CD14-positive monocyte (primary cell): ENCODE results near the gene SLC25A19. TPM values are rescaled to one million over a fixed set of nuclear protein-coding genes. Genes with fewer than 3 reads are reported as not detected.

Experiments used
- DNase-seq, 3 donors: peaks; one replicate each; pipeline ENCODE4 v3.0.0-alpha.2; 2011 to 2022
- H2AFZ ChIP-seq: 2 replicates; pipeline ENCODE4 v1.6.0; 2012; ENCODE audit warnings: mild to moderate bottlenecking, low read depth, low read length, inconsistent platforms; ENCODE audit not compliant: insufficient read depth, poor library complexity, severe bottlenecking
- H3K27ac ChIP-seq, 2 donors: 1 replicate in 1 of 2; 2 replicates in 1 of 2; pipeline ENCODE4 v1.5.1; 2012 to 2013; ENCODE audit warnings: low read length in 2 of 2, control low read depth in 1 of 2, inconsistent platforms in 1 of 2, low read depth in 1 of 2, mild to moderate bottlenecking in 1 of 2
- H3K27me3 ChIP-seq, 2 donors: one replicate each; pipeline versions ENCODE4 v1.6.0 to v1.6.1; 2011 to 2013; ENCODE audit warnings: low read length in 2 of 2; ENCODE audit not compliant: control insufficient read depth in 2 of 2, insufficient read depth in 2 of 2
- H3K36me3 ChIP-seq, 2 donors: replicated peaks in 1 of 2; 1 replicate in 1 of 2; 2 replicates in 1 of 2; pipeline versions ENCODE4 v1.5.1 to v1.6.1; 2012 to 2013; ENCODE audit warnings: low read length in 2 of 2, control low read depth in 1 of 2, inconsistent platforms in 1 of 2, mild to moderate bottlenecking in 1 of 2; ENCODE audit not compliant: insufficient read depth in 2 of 2, control insufficient read depth in 1 of 2
- H3K4me1 ChIP-seq, 2 donors: 1 replicate in 1 of 2; 2 replicates in 1 of 2; pipeline versions ENCODE4 v1.5.1 to v1.6.1; 2012 to 2013; ENCODE audit warnings: low read length in 2 of 2, control low read depth in 1 of 2, inconsistent platforms in 1 of 2, mild to moderate bottlenecking in 1 of 2, moderate library complexity in 1 of 2; ENCODE audit not compliant: insufficient read depth in 2 of 2, control insufficient read depth in 1 of 2
- H3K4me2 ChIP-seq: replicated peaks from 2 replicates; pipeline ENCODE3; 2012; ENCODE audit warnings: low read length, moderate library complexity, mild to moderate bottlenecking; ENCODE audit not compliant: poor library complexity, severe bottlenecking; ENCODE audit errors: extremely low read depth
- H3K4me3 ChIP-seq, 3 experiments: fragments of 200-600 bp in 1 of 3; sonication (generic) in 1 of 3; replicated peaks in 1 of 3; 1 replicate in 2 of 3; 2 replicates in 1 of 3; pipeline ENCODE4 v1.5.1; 2011 to 2013; ENCODE audit warnings: low read length in 3 of 3, mild to moderate bottlenecking in 3 of 3, control low read depth in 2 of 3, low read depth in 2 of 3, inconsistent platforms in 1 of 3, moderate library complexity in 1 of 3
- H3K79me2 ChIP-seq: 2 replicates; pipeline ENCODE4 v1.6.0; 2012; ENCODE audit warnings: mild to moderate bottlenecking, control low read depth, inconsistent platforms, low read length, moderate library complexity; ENCODE audit not compliant: insufficient read depth
- H3K9ac ChIP-seq: 2 replicates; pipeline ENCODE4 v1.6.0; 2017; ENCODE audit warnings: low read length, mild to moderate bottlenecking; ENCODE audit not compliant: insufficient read depth, poor library complexity, severe bottlenecking
- H3K9me3 ChIP-seq, 2 donors: replicated peaks in 1 of 2; 1 replicate in 1 of 2; 2 replicates in 1 of 2; pipeline versions ENCODE4 v1.5.1 to v1.6.1; 2012 to 2013; ENCODE audit warnings: low read length in 2 of 2, control low read depth in 1 of 2; ENCODE audit not compliant: control insufficient read depth in 1 of 2, insufficient read depth in 1 of 2
- H4K20me1 ChIP-seq: 2 replicates; pipeline ENCODE4 v1.6.0; 2012; ENCODE audit warnings: mild to moderate bottlenecking, low read length, control low read depth, moderate library complexity; ENCODE audit not compliant: insufficient read depth
- H3K27ac Mint-ChIP-seq, 7 donors: one replicate each; pipeline ENCODE4 v1.8.0; 2020; ENCODE audit warnings: mild to moderate bottlenecking in 7 of 7, mixed read lengths in 7 of 7, moderate library complexity in 6 of 7, inconsistent platforms in 2 of 7
- H3K27me3 Mint-ChIP-seq, 3 donors: one replicate each; pipeline ENCODE4 v1.8.0; 2021 to 2022; ENCODE audit warnings: low read depth in 3 of 3, mild to moderate bottlenecking in 3 of 3, mixed read lengths in 3 of 3, moderate library complexity in 3 of 3, inconsistent platforms in 1 of 3
- H3K36me3 Mint-ChIP-seq, 2 donors: one replicate each; pipeline ENCODE4 v1.8.0; 2020; ENCODE audit warnings: mixed read lengths in 2 of 2, inconsistent platforms in 1 of 2, mild to moderate bottlenecking in 1 of 2
- H3K4me1 Mint-ChIP-seq: one replicate; pipeline ENCODE4 v1.8.0; 2020; ENCODE audit warnings: mild to moderate bottlenecking, mixed read lengths
- H3K4me3 Mint-ChIP-seq, 2 donors: one replicate each; pipeline ENCODE4 v1.8.0; 2020; ENCODE audit warnings: mild to moderate bottlenecking in 2 of 2, mixed read lengths in 2 of 2, moderate library complexity in 1 of 2
- H3K9me3 Mint-ChIP-seq, 7 donors: one replicate each; pipeline ENCODE4 v1.8.0; 2020 to 2022; ENCODE audit warnings: mixed read lengths in 7 of 7, mild to moderate bottlenecking in 6 of 7, moderate library complexity in 6 of 7, inconsistent platforms in 2 of 7
- WGBS: methylation state at CpG from one replicate; pipeline ENCODE4 v1.1.5; 2013; ENCODE audit warnings: missing lambda C conversion rate; ENCODE audit not compliant: insufficient coverage; 5-methylcytosine and 5-hydroxymethylcytosine counted together
- intact Hi-C, 2 donors: fragments of 100-400 bp; cut with micrococcal nuclease; formaldehyde crosslinking; loops; one replicate each; pipeline versions ENCODE4 v1.15.0 to v1.15.1; 2023
- polyA plus RNA-seq, 3 donors: library from polyadenylated mRNA; depleted of rRNA in 1 of 3; unstranded in 2 of 3; stranded (reverse) in 1 of 3; fragments of 300-500 nt in 2 of 3; fragments of >200 nt in 1 of 3; fragmentation: Illumina TruSeq in 2 of 3; gene quantifications; 1 replicate in 2 of 3; 2 replicates in 1 of 3; pipeline ENCODE4 v1.2.3, GENCODE V29; 2012 to 2021
- TF ChIP-seq, protein P1 (sequence below): fragments of 200-600 bp; IDR thresholded peaks from one replicate; pipeline ENCODE4 v1.8.0; 2022; ENCODE audit warnings: antibody characterized with exemption, mild to moderate bottlenecking

SLC25A19 gene
- polyA plus RNA-seq, 3 donors: 14.4 to 21.5 (median 18.8) TPM

DNA sequence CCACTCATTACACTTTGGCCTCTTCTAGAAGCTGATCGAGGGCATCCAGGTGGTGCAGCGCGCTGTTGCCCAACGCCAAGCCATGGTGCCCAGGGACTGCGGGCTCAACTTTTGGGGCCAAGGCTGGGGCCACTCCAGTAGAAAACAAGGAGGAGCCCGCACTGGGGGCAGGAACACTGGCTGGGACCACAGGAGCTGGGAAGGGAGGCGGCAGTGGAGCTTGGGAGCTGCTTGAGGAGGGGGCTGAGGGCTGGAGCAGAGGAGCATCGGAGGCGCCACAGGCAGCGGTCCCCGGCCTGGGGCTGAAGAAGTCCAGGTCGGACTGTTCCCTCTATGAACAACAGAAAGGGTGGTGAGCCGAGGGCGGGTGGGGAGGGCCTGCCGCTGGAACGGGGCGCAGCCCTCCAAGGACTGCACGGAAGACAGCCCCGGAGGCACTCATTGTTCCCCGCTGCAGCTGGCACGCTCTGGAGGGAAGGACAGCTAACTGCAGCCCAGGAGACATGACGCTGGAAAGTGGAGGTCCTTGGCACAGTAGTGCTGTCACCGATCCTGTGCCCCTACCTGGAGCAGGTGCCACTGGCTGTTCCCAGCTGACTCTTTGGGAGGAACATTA is 49.3 kb downstream of the SLC25A19 start:
- H3K36me3 ChIP-seq: peaks cover 91 to 100% of the 10 kb centered on the region in 2 donors
- peaks cover 29% of the 10 kb centered on the region in 2 donors for H3K4me1 ChIP-seq
- H3K9ac ChIP-seq: no peak overlapping the region
- intact Hi-C loops: no loop called here
- WGBS: 96% methylated on average over 23 of the region's 23 CpGs
- Mint-ChIP-seq H3K27me3 (peaks cover 0 to 2% (median 0%) of the 10 kb centered on the region in 3 donors), H3K36me3 (peaks cover 82 to 97% of the 10 kb centered on the region in 2 donors), H3K4me1 (peaks cover 37% of the 10 kb centered on the region), H3K9me3 (peaks cover 0 to 1% (median 0%) of the 10 kb centered on the region in 7 donors), H3K4me3 (no peak overlapping the region), H3K27ac (peak overlapping the region in 6 of 7 donors; percentile 27 to 80 (median 58))
- no peak overlapping the region for H3K4me2 ChIP-seq
- H3K4me3 ChIP-seq: no peak overlapping the region
- no peaks in the 10 kb centered on the region for H3K9me3 ChIP-seq
- H3K27me3 ChIP-seq: no peaks in the 10 kb centered on the region
- H3K27ac ChIP-seq: peak overlapping the region in 1 of 2 donors; percentile 29
- no peak for DNase-seq
- TF ChIP-seq, protein P1, sequence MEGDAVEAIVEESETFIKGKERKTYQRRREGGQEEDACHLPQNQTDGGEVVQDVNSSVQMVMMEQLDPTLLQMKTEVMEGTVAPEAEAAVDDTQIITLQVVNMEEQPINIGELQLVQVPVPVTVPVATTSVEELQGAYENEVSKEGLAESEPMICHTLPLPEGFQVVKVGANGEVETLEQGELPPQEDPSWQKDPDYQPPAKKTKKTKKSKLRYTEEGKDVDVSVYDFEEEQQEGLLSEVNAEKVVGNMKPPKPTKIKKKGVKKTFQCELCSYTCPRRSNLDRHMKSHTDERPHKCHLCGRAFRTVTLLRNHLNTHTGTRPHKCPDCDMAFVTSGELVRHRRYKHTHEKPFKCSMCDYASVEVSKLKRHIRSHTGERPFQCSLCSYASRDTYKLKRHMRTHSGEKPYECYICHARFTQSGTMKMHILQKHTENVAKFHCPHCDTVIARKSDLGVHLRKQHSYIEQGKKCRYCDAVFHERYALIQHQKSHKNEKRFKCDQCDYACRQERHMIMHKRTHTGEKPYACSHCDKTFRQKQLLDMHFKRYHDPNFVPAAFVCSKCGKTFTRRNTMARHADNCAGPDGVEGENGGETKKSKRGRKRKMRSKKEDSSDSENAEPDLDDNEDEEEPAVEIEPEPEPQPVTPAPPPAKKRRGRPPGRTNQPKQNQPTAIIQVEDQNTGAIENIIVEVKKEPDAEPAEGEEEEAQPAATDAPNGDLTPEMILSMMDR: no peak
- H4K20me1 ChIP-seq: peaks cover 82% of the 10 kb centered on the region
- H3K79me2 ChIP-seq: peaks cover 34% of the 10 kb centered on the region
- H2AFZ ChIP-seq: no peak overlapping the region

DNA sequence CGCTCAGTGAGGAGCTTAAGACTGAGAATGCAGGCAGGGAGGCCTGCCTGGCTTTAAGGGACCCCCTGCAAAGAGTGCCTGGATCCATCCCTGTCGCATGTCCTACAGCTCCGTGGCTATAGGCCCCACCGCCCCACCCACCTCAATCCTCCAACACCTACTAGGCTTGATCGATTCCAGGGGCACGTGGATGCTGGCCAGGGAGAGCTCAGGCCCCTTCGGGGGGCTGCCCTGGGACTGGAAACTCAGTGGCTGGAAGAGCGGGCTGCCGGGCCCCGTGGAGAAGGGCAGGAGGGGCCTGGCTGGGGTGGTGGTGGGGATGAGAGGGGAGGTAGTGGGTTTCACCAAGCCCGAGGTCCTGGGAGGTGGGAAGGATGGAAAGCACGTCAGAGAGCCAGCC is 50.0 kb downstream of the SLC25A19 start:
- H3K27ac ChIP-seq: no peak overlapping the region
- no CpG with 5 or more reads among the region's 12 CpGs for WGBS
- Mint-ChIP-seq H3K9me3 (no peaks in the 10 kb centered on the region), H3K36me3 (peaks cover 84 to 99% of the 10 kb centered on the region in 2 donors), H3K27me3 (peaks cover 0 to 2% (median 0%) of the 10 kb centered on the region in 3 donors), H3K27ac (peak overlapping the region in 3 of 7 donors; percentile 77 to 87 (median 78)), H3K4me3 (no peak overlapping the region), H3K4me1 (peaks cover 31% of the 10 kb centered on the region)
- H3K4me3 ChIP-seq: no peak overlapping the region
- peaks cover 75% of the 10 kb centered on the region for H4K20me1 ChIP-seq
- TF ChIP-seq, protein P1: no peak
- H3K9ac ChIP-seq: no peak overlapping the region
- intact Hi-C loops: no loop called here
- no peaks in the 10 kb centered on the region for H3K9me3 ChIP-seq
- H2AFZ ChIP-seq: no peak overlapping the region
- H3K4me2 ChIP-seq: no peak overlapping the region
- DNase-seq: no peak
- peaks cover 22 to 23% of the 10 kb centered on the region in 2 donors for H3K4me1 ChIP-seq
- peaks cover 96 to 100% of the 10 kb centered on the region in 2 donors for H3K36me3 ChIP-seq
- peaks cover 29% of the 10 kb centered on the region for H3K79me2 ChIP-seq
- no peaks in the 10 kb centered on the region for H3K27me3 ChIP-seq
